ENCODE measurements around the gene TMEM9B.
"Not testable (repeated sequence)": the region's sequence is repeated elsewhere in the genome, so short reads cannot be mapped to it uniquely, and the experiment has no call there.

Gene TMEM9B

DNA sequence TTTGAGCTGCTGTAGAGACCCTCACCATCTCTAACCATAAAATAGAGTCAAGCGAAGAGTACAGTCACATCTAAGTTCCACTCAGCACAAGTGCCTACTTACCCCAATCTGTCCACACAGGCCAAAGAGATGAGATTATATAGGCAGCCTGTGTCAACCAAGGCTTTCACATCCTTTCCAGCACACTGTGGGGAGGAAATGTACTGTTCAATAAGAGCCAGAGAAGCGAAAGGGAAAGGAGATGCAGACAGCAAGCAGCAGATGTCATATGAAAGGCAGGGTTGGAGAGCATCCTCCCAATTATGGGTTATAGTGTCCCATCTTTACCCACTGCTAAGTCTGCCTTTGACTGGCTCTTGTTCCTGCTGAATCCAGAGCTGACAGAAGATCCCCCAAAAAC lies 23.2 kb upstream of the TMEM9B start:
- TF ChIP-seq, protein P1, sequence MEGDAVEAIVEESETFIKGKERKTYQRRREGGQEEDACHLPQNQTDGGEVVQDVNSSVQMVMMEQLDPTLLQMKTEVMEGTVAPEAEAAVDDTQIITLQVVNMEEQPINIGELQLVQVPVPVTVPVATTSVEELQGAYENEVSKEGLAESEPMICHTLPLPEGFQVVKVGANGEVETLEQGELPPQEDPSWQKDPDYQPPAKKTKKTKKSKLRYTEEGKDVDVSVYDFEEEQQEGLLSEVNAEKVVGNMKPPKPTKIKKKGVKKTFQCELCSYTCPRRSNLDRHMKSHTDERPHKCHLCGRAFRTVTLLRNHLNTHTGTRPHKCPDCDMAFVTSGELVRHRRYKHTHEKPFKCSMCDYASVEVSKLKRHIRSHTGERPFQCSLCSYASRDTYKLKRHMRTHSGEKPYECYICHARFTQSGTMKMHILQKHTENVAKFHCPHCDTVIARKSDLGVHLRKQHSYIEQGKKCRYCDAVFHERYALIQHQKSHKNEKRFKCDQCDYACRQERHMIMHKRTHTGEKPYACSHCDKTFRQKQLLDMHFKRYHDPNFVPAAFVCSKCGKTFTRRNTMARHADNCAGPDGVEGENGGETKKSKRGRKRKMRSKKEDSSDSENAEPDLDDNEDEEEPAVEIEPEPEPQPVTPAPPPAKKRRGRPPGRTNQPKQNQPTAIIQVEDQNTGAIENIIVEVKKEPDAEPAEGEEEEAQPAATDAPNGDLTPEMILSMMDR (conservative IDR thresholded peaks at IDR 0.05): no peak
- TF ChIP-seq ZFX (IDR thresholded peaks at IDR 0.05): no peak
- H3K27ac ChIP-seq: no peak overlapping the region

DNA sequence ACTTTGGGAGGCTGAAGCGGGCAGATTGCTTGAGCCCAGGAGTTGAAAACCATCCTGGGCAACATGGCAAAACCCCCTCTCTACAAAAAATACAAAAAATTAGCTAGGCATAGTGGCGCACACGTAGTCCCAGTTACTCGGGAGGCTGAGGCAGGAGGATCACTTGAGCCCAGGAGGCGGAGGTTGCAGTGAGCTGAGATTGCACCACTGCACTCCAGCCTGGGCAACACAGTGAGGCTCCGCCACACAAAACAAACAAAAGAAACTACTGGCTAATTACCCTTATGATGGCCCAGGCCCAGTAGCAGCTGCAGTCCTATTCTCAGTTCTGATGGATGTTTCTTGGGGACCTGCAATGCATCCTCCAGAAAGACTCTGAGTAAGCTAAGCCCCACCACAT lies 22.5 kb upstream of the TMEM9B start:
- H3K27ac ChIP-seq: not testable (repeated sequence)

DNA sequence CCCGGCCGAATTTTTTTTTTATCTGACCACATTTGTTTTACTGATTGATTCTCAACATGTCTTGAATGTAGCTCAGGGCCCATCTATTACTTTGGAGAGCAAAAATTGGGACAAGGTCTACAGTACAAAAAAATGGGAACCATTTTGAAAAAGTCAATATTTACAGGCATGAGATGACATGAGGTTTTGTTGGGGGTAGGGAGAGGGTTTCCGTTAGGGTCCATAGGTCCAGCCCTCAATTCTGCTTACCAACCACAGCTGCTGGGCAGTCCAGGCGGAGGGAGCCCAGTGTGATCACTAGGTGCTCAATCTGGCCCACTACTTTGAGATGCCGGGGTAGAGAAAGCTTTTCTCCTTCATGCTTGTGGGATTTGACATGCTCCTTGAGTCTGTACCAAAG lies 21.2 kb upstream of the TMEM9B start:
- no peak overlapping the region for H3K27ac ChIP-seq
- no peak for TF ChIP-seq ZFX (IDR thresholded peaks at IDR 0.05)
- TF ChIP-seq, protein P1 (conservative IDR thresholded peaks at IDR 0.05): no peak

DNA sequence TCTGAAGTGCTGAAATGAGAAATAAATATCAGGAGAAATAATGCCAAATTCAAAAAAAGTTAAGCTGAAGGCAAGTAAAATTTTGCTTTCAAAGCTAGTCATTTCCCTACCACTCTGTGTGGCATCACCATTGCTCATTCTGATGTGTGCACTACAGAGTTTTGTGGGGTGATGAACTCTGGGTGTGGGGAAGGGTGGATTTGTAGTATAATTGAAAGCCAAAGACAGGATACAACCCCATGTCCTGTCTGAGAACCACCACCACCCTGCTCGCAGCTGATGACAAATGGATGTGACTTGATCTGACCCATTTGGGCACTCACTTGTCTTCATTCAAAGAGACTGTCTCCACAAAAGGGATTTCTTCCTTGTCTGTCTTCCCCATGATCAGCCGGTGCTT lies 19.3 kb upstream of the TMEM9B start:
- TF ChIP-seq ZFX (IDR thresholded peaks at IDR 0.05): no peak
- TF ChIP-seq, protein P1 (conservative IDR thresholded peaks at IDR 0.05): no peak

DNA sequence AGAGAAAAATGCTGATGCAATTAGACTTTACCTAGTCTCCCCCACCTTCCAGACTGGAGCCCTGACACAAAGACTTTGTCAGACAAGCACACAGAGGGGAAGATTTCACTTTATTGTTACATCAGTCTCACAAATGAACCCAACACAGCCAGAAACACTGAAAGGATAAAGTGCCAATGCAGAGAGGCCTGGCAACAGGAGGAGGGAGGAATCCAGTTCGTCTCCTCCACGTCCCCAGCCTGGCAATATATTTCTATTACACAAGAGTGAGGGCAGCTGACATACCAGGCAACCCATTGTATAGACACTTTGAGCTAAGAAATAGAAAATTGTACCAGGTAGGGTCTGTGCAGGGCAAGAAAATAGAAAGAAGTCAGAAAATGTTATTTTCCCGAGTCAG lies 16.2 kb upstream of the TMEM9B start:
- H3K27ac ChIP-seq: no peak overlapping the region
- TF ChIP-seq ZFX (IDR thresholded peaks at IDR 0.05): no peak
- TF ChIP-seq, protein P1 (conservative IDR thresholded peaks at IDR 0.05): no peak

More for the DNA sequence above, 19.3 kb upstream of the TMEM9B start:
- no peak overlapping the region for H3K27ac ChIP-seq

DNA sequence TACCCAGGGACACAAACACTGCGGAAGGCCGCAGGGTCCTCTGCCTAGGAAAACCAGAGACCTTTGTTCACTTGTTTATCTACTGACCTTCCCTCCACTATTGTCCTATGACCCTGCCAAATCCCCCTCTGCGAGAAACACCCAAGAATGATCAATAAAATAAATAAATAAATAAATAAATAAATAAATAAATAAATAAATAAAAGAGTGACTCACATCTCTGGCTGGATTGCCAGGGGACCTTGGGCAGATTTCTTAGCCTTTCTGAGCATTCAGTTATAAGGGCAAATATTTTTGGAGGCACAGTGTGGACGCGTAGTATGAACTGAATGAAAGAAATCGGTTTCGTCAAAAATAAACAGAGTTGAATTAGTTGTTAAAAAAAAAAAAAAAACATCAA lies 15.1 kb upstream of the TMEM9B start:
- not testable (repeated sequence) for H3K27ac ChIP-seq

DNA sequence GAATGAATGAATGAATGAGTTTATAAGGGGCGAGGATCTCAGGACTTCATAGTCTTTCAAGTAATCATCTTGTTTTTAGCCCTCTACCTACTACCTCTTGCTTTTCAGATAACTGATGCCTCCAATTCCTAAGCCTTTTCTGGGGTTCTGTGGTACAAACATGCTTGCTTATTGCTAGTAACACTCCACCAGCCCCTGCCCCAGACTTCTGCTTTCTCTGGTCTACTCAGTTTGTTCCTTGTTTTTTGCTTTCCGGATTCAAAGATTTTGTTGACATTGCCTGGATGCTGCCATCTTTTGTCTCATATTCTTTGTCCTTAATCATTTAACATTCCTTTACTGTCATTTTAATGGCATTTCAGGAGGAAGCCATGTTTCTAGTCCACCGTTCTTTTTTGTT lies 8.9 kb upstream of the TMEM9B start:
- no peak overlapping the region for H3K27ac ChIP-seq
- TF ChIP-seq ZFX (IDR thresholded peaks at IDR 0.05): no peak
- TF ChIP-seq, protein P1 (conservative IDR thresholded peaks at IDR 0.05): no peak

DNA sequence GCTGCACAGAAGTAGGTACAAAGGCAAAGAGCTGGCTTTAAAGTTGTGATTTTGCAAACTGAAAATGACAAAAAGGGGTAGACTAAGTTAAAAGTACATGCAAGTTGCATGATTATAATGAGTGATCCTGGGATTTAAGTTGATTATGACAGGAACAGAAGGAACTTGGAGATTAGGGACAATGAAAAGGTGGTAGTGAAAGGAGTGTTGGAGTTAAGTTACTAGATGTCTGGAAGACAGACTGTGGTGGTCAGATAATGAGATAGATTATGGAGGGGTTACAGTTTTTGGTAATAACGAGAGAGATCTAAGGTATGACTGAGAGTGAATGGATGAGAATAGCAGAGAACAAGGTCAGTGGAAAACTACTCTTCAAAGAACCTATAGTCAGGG lies 7.7 kb upstream of the TMEM9B start:
- no peak overlapping the region for H3K27ac ChIP-seq
- no peak for TF ChIP-seq ZFX (IDR thresholded peaks at IDR 0.05)
- TF ChIP-seq, protein P1 (conservative IDR thresholded peaks at IDR 0.05): no peak
